Small intestine (tissue), 7 donors: ENCODE results near the gene SLC5A8. TPM values are rescaled to one million over a fixed set of nuclear protein-coding genes. Genes with fewer than 3 reads are reported as not detected.

Source experiments
- DNase-seq, 2 donors: peaks; one replicate each; pipeline versions ENCODE4 v3.0.0 to v3.0.0-alpha.2; 2013
- FAIRE-seq: peaks from 2 replicates; lab custom pipeline; 2012; peaks lifted over from hg19 to GRCh38; lab: Jason Lieb, UNC
- H3K27ac ChIP-seq, 3 donors: one replicate each; pipeline ENCODE4 v1.5.1; 2013; ENCODE audit warnings: low read length in 2 of 3, mild to moderate bottlenecking in 2 of 3, control low read depth in 1 of 3, inconsistent platforms in 1 of 3, low read depth in 1 of 3, moderate library complexity in 1 of 3
- H3K27me3 ChIP-seq, 3 donors: one replicate each; pipeline ENCODE4 v1.6.1; 2013; ENCODE audit warnings: low read length in 3 of 3, inconsistent platforms in 1 of 3; ENCODE audit not compliant: control insufficient read depth in 3 of 3, insufficient read depth in 3 of 3
- H3K36me3 ChIP-seq, 3 donors: one replicate each; pipeline ENCODE4 v1.6.1; 2013; ENCODE audit warnings: low read length in 3 of 3, inconsistent platforms in 1 of 3, low read depth in 1 of 3, mild to moderate bottlenecking in 1 of 3, moderate library complexity in 1 of 3; ENCODE audit not compliant: control insufficient read depth in 3 of 3, insufficient read depth in 2 of 3
- H3K4me1 ChIP-seq, 3 donors: one replicate each; pipeline ENCODE4 v1.6.1; 2013; ENCODE audit warnings: low read length in 2 of 3, inconsistent platforms in 1 of 3, low read depth in 1 of 3, mild to moderate bottlenecking in 1 of 3, moderate library complexity in 1 of 3; ENCODE audit not compliant: control insufficient read depth in 3 of 3, insufficient read depth in 2 of 3
- H3K4me3 ChIP-seq, 3 donors: one replicate each; pipeline ENCODE4 v1.5.1; 2013; ENCODE audit warnings: low read length in 3 of 3, control low read depth in 1 of 3, inconsistent platforms in 1 of 3, low read depth in 1 of 3, mild to moderate bottlenecking in 1 of 3, moderate library complexity in 1 of 3
- H3K9me3 ChIP-seq, 2 donors: one replicate each; pipeline ENCODE4 v1.6.1; 2013; ENCODE audit warnings: low read depth in 1 of 2, low read length in 1 of 2; ENCODE audit not compliant: control insufficient read depth in 2 of 2, insufficient read depth in 1 of 2
- WGBS, 3 donors: extraction: QIAGEN DNeasy Blood & Tissue Kit; methylation state at CpG; one replicate each; pipeline ENCODE4 v1.1.7; 2013; 5-methylcytosine and 5-hydroxymethylcytosine counted together
- polyA plus RNA-seq, 4 donors: library from polyadenylated mRNA; stranded (reverse) in 3 of 4; unstranded in 1 of 4; fragments of 200-250 nt in 3 of 4; fragments of 120-200 nt in 1 of 4; gene quantifications; one replicate each; pipeline versions ENCODE4 v1.2.1 to v1.2.3, GENCODE V29; 2013
- donor health status: healthy with polysubstance abuse.
- donor health status: control.
- donor health status: control.
- donor health status: Bipolar disorder and iron deficiency.
- donor health status: healthy.

The SLC5A8 gene
- polyA plus RNA-seq, 4 donors, result 0.16 TPM; not detected in 3

DNA sequence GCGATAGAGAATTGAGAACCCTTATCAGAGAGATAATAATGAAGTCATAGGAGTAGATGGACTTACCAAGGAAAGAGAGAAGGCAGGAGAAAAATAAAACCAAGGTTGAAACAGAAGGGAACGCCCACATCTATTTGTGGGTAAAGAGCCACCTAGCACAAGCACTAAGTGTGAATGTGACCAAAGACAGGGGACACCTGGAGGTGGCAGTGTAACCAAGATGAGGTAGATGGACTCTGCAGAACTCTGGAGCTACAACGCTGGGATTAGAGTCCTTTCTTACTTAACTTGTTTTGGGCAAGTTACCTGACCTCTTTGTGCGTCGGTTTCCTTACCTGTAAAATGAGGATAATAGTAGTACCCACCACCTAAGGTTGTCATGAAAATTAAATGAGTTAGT is 101.9 kb downstream of the SLC5A8 start:
- H3K4me3 ChIP-seq, result no peak overlapping the region
- FAIRE-seq (no peak), DNase-seq (peak in 1 of 2 donors; percentile 21)
- H3K27me3 ChIP-seq, result no peaks in the 10 kb centered on the region
- peaks cover 0 to 4% of the 10 kb centered on the region in 2 donors for H3K9me3 ChIP-seq
- H3K36me3 ChIP-seq, result no peaks in the 10 kb centered on the region
- no peak overlapping the region for H3K27ac ChIP-seq
- no peaks in the 10 kb centered on the region for H3K4me1 ChIP-seq
- WGBS, 3 donors, result 77 to 90% (median 78%) methylated on average over 5 of the region's 5 CpGs

GRCh38 chr12:101107032-101107763 is 102.8 kb downstream of the SLC5A8 start:
- Histone ChIP-seq H3K27ac (no peak overlapping the region), H3K36me3 (no peaks in the 10 kb centered on the region), H3K27me3 (no peaks in the 10 kb centered on the region), H3K4me3 (no peak overlapping the region), H3K4me1 (no peaks in the 10 kb centered on the region), H3K9me3 (peaks cover 0 to 4% of the 10 kb centered on the region in 2 donors)
- WGBS, 3 donors, result 76 to 80% (median 77%) methylated on average over 4 of the region's 4 CpGs
- DNase-seq (no peak), FAIRE-seq (no peak)

Other genes with a start within 250 kb of the SLC5A8 start
- 1 to 10 TPM in 2 of 4 donors, under 1 TPM in 2; 0.45 to 7.7 (median 2.3) TPM for gene UTP20, start 69.9 kb upstream of the SLC5A8 start, polyA plus RNA-seq
- 10 to 100 TPM; 19.0 to 95.2 (median 37.2) TPM for gene ARL1, start 197.5 kb upstream of the SLC5A8 start, polyA plus RNA-seq